ENCODE results near the gene CEACAM6.

DNA sequence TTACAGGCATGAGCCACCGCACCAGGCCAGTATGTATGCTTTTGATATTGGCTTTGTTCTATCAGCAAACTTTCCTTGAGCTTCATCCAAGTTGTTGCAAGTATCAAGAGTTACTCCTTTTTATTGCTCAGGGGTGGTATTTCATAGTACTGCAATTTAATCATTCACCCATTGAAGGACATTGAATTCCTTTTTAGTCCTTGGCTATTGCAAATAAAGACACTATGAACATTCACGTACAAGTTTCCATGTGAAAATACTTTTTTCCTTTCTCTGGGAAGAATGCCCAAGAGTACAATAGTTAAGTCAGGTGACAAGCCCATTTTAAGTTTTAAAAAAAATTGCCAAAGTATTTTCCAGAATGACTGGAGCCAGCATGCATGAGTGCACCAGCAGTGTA, 61.4 kb downstream of the CEACAM6 start:
- TF ChIP-seq, protein P1, sequence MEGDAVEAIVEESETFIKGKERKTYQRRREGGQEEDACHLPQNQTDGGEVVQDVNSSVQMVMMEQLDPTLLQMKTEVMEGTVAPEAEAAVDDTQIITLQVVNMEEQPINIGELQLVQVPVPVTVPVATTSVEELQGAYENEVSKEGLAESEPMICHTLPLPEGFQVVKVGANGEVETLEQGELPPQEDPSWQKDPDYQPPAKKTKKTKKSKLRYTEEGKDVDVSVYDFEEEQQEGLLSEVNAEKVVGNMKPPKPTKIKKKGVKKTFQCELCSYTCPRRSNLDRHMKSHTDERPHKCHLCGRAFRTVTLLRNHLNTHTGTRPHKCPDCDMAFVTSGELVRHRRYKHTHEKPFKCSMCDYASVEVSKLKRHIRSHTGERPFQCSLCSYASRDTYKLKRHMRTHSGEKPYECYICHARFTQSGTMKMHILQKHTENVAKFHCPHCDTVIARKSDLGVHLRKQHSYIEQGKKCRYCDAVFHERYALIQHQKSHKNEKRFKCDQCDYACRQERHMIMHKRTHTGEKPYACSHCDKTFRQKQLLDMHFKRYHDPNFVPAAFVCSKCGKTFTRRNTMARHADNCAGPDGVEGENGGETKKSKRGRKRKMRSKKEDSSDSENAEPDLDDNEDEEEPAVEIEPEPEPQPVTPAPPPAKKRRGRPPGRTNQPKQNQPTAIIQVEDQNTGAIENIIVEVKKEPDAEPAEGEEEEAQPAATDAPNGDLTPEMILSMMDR (IDR thresholded peaks at IDR 0.05): no peak
- no peak for TF ChIP-seq ZFX (IDR thresholded peaks at IDR 0.05; ENCODE audit: borderline replicate concordance)
